ENCODE results near the gene QRFP.

GRCh38 chr9:130868230-130868629, 28.4 kb downstream of the QRFP start:
- TF ChIP-seq SPI1 (IDR thresholded peaks at IDR 0.05; ENCODE audit: low read depth, low read length), result no peak
- TF ChIP-seq TAF1 (IDR thresholded peaks at IDR 0.05; ENCODE audit: low read depth, low read length), result no peak
- TF ChIP-seq POLR2A (IDR thresholded peaks at IDR 0.05; ENCODE audit: low read depth, low read length), result no peak
- TF ChIP-seq POLR2AphosphoS5 (IDR thresholded peaks at IDR 0.05; ENCODE audit: low read depth, low read length), result no peak
- no peak for TF ChIP-seq POU2F2 (IDR thresholded peaks at IDR 0.05; ENCODE audit: low read depth, low read length)
- no peak for TF ChIP-seq PAX5 (IDR thresholded peaks at IDR 0.05; ENCODE audit: insufficient read depth, low read length, severe bottlenecking)

Measured in GM12891 (cell line).